MM.1S (cell line): Measurements from ENCODE around the gene CARD10.

ENCODE experiments used
- DNase-seq: peaks from one replicate; pipeline ENCODE4 v3.0.0-alpha.2; 2015
- H2AFZ ChIP-seq: fragments of 300-600 bp; sonication (generic); 2 replicates; pipeline ENCODE4 v1.6.0; 2016; ENCODE audit warnings: antibody characterized with exemption, low read length
- H3F3A ChIP-seq: fragments of 300-600 bp; sonication (generic); 2 replicates; pipeline ENCODE4 v1.6.1; 2016; ENCODE audit warnings: mild to moderate bottlenecking, antibody characterized with exemption, low read length, moderate library complexity, mixed read lengths; ENCODE audit not compliant: insufficient read depth
- H3K27ac ChIP-seq: fragments of 300-600 bp; sonication (generic); 2 replicates; pipeline ENCODE4 v1.5.1; 2016; ENCODE audit warnings: mild to moderate bottlenecking, low read length
- H3K27me3 ChIP-seq: fragments of 300-600 bp; sonication (generic); replicated peaks from 2 replicates; pipeline ENCODE4 v1.6.0; 2016; ENCODE audit warnings: low read length; ENCODE audit not compliant: insufficient read depth
- H3K36me3 ChIP-seq: fragments of 300-600 bp; sonication (generic); replicated peaks from 2 replicates; pipeline ENCODE4 v1.6.1; 2016; ENCODE audit warnings: mild to moderate bottlenecking, low read length, mixed read lengths; ENCODE audit not compliant: insufficient read depth
- H3K4me1 ChIP-seq: fragments of 300-600 bp; sonication (generic); 2 replicates; pipeline ENCODE4 v1.6.1; 2016; ENCODE audit warnings: low read length, mixed read lengths
- H3K4me2 ChIP-seq: fragments of 300-600 bp; sonication (generic); 2 replicates; pipeline ENCODE4 v1.6.0; 2016; ENCODE audit warnings: low read depth, low read length
- H3K4me3 ChIP-seq: fragments of 300-600 bp; sonication (generic); 2 replicates; pipeline ENCODE4 v1.5.1; 2016; ENCODE audit warnings: low read length, mixed read lengths
- H3K79me2 ChIP-seq: fragments of 300-600 bp; sonication (generic); 2 replicates; pipeline ENCODE4 v1.6.1; 2016; ENCODE audit warnings: mixed run types, low read length, mixed read lengths
- H3K9ac ChIP-seq: fragments of 300-600 bp; sonication (generic); 2 replicates; pipeline ENCODE4 v1.6.1; 2016; ENCODE audit warnings: low read length, mixed read lengths
- H3K9me2 ChIP-seq: fragments of 300-600 bp; sonication (generic); replicated peaks from 2 replicates; pipeline ENCODE4 v1.6.1; 2016; ENCODE audit warnings: mild to moderate bottlenecking, low read length, mixed read lengths; ENCODE audit not compliant: insufficient read depth
- H3K9me3 ChIP-seq: fragments of 300-600 bp; sonication (generic); replicated peaks from 2 replicates; pipeline ENCODE4 v1.6.1; 2016; ENCODE audit warnings: mild to moderate bottlenecking, low read length, mixed read lengths; ENCODE audit not compliant: insufficient read depth
- H4K20me1 ChIP-seq: fragments of 300-600 bp; sonication (generic); 2 replicates; pipeline ENCODE4 v1.6.1; 2016; ENCODE audit warnings: mild to moderate bottlenecking, low read length, moderate library complexity, mixed read lengths; ENCODE audit not compliant: insufficient read depth
- EZH2 ChIP-seq: fragments of 300-600 bp; sonication (generic); optimal IDR thresholded peaks from 2 replicates; pipeline ENCODE3; 2017; ENCODE audit warnings: low read depth, mild to moderate bottlenecking, antibody characterized with exemption, low read length, mixed read lengths
- EZH2phosphoT487 ChIP-seq: fragments of 300-600 bp; sonication (generic); IDR thresholded peaks from 2 replicates; pipeline ENCODE4 v1.6.1; 2018; ENCODE audit warnings: antibody characterized with exemption, low read length
- TF ChIP-seq, protein P1 (sequence below): fragments of 300-600 bp; sonication (generic); IDR thresholded peaks from 2 replicates; pipeline ENCODE4 v1.5.1; 2016; ENCODE audit warnings: antibody characterized with exemption, low read length, mixed read lengths

The CARD10 gene

DNA sequence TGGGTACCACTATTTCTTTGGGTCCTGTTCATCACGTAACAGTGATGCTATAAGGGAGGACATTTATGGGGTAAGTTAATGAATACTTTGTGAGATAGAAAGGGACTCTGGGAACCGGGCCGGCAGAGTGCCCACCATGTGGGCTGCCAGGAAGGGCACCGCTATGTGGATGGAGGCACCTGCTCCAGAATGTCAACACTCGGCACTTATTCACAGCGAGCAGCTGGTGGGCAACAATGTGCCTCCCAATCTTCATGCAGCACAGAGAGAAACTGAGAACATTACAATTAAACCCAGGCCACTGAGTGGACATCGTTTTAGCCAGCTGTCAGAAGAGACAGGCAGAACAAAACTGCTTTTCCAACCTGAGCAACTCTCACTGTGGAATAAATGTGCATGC, 76.1 kb downstream of the CARD10 start:
- Histone ChIP-seq H3K4me1 (0 out of 2 replicates have a peak, but pooled peaks cover 4% of the 10 kb centered on the region), H3K36me3 (no peaks in the 10 kb centered on the region), H3K4me3 (no peak overlapping the region), H3F3A (no peaks in the 10 kb centered on the region), H3K9me3 (no peaks in the 10 kb centered on the region), H3K79me2 (no peaks in the 10 kb centered on the region), H3K27ac (no peak overlapping the region), H3K27me3 (peaks cover 88% of the 10 kb centered on the region), H3K4me2 (no peak overlapping the region), H4K20me1 (no peaks in the 10 kb centered on the region), H3K9ac (no peak overlapping the region), H2AFZ (no peak overlapping the region), H3K9me2 (no peaks in the 10 kb centered on the region)
- no peak for DNase-seq
- TF ChIP-seq, protein P1, sequence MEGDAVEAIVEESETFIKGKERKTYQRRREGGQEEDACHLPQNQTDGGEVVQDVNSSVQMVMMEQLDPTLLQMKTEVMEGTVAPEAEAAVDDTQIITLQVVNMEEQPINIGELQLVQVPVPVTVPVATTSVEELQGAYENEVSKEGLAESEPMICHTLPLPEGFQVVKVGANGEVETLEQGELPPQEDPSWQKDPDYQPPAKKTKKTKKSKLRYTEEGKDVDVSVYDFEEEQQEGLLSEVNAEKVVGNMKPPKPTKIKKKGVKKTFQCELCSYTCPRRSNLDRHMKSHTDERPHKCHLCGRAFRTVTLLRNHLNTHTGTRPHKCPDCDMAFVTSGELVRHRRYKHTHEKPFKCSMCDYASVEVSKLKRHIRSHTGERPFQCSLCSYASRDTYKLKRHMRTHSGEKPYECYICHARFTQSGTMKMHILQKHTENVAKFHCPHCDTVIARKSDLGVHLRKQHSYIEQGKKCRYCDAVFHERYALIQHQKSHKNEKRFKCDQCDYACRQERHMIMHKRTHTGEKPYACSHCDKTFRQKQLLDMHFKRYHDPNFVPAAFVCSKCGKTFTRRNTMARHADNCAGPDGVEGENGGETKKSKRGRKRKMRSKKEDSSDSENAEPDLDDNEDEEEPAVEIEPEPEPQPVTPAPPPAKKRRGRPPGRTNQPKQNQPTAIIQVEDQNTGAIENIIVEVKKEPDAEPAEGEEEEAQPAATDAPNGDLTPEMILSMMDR = no peak
- TF ChIP-seq EZH2 = no peak
- no peak for TF ChIP-seq EZH2phosphoT487

DNA sequence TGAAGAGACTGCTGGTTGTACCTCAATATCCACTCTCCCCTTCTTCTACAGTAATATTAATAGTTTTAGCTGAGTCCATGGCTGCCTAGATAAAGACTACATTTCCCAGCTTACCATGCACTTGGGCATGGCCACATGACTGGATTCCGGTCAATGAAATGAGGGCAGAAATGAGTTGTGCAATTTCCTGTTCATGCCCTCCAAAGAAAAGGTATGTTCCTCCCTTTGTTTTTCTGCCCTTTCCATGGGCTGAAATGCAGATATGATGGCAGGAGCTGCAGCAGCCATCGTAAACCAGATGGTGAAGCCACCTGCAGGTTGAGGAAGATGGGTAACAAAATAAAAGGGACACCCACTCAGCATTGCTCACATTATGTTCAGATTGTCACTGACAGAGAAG, 76.7 kb downstream of the CARD10 start:
- no peak for DNase-seq
- Histone ChIP-seq H3K4me1 (0 out of 2 replicates have a peak, but pooled peaks cover 4% of the 10 kb centered on the region), H3K36me3 (no peaks in the 10 kb centered on the region), H3K27me3 (peaks cover 88% of the 10 kb centered on the region), H3K27ac (no peak overlapping the region), H3K9ac (no peak overlapping the region), H3K9me3 (no peaks in the 10 kb centered on the region), H3K9me2 (no peaks in the 10 kb centered on the region), H3K4me3 (no peak overlapping the region), H3K79me2 (no peaks in the 10 kb centered on the region), H4K20me1 (no peaks in the 10 kb centered on the region), H3K4me2 (no peak overlapping the region), H2AFZ (no peak overlapping the region), H3F3A (no peaks in the 10 kb centered on the region)
- TF ChIP-seq EZH2 (no peak), EZH2phosphoT487 (no peak)
- TF ChIP-seq, protein P1 = no peak

DNA sequence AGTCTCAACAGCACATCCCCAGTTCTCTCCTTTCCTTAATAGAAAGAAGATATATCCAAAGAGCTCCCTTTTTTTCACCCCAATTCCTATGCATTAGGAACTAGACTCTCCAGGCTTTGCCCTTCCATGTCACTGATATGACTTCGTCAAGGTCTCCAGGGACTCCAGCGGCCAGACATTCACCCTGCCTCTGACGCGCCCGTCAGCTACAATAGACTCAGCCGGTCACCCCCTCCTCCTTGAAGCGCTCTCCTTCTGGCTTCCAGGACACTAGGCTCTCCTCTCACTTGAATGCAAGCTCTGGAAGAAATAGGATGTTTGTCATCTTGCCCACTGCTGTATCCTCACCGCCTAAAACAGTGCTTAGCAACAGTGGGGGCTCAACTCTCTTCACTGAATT, 77.1 kb downstream of the CARD10 start:
- H3K79me2 ChIP-seq = no peaks in the 10 kb centered on the region
- H3K4me1 ChIP-seq = 0 out of 2 replicates have a peak, but pooled peaks cover 4% of the 10 kb centered on the region
- no peak overlapping the region for H3K4me3 ChIP-seq
- H3K27me3 ChIP-seq = peaks cover 88% of the 10 kb centered on the region
- no peak overlapping the region for H3K9ac ChIP-seq
- H4K20me1 ChIP-seq = no peaks in the 10 kb centered on the region
- DNase-seq = no peak
- no peaks in the 10 kb centered on the region for H3F3A ChIP-seq
- TF ChIP-seq EZH2phosphoT487 (no peak), EZH2 (no peak)
- TF ChIP-seq, protein P1 = no peak
- H3K9me2 ChIP-seq = no peaks in the 10 kb centered on the region
- H2AFZ ChIP-seq = no peak overlapping the region
- H3K27ac ChIP-seq = no peak overlapping the region
- H3K9me3 ChIP-seq = no peaks in the 10 kb centered on the region
- no peaks in the 10 kb centered on the region for H3K36me3 ChIP-seq
- no peak overlapping the region for H3K4me2 ChIP-seq
